ENCODE data around the gene TRMT112.

GRCh38 chr11:64349404-64349803 is 32.0 kb upstream of the TRMT112 start:
- no peak for TF ChIP-seq CTCF (IDR thresholded peaks at IDR 0.05)
- TF ChIP-seq POLR2A (IDR thresholded peaks at IDR 0.05), result no peak
